Measurements from ENCODE around the gene ZNF219. TPM values are rescaled to one million over a fixed set of nuclear protein-coding genes. Genes with fewer than 3 reads are reported as not detected.

ZNF219 gene
- total and polyA plus RNA-seq, 2 of the 13 experiments (the other 11 are each of a cell fraction or from before 2014, with no cell fraction given): 34.5 to 36.6 TPM

GRCh38 chr14:21091821-21092272 lies 6.6 kb downstream of the ZNF219 start (continued):
- no peak for TF ChIP-seq TRIM24 (CRISPR knock-in tag; IDR thresholded peaks at IDR 0.05)
- TF ChIP-seq MAF1 (CRISPR knock-in tag; IDR thresholded peaks at IDR 0.05; ENCODE audit: borderline replicate concordance): no peak
- peak; percentile 66; the same call in 1 of the 2 replicates for TF ChIP-seq HOXA9 (CRISPR knock-in tag; IDR thresholded peaks at IDR 0.05; ENCODE audit: borderline replicate concordance)
- 0 out of 2 replicates have a peak, but pooled peaks have one; percentile 6 for TF ChIP-seq ZNF605 (CRISPR knock-in tag; IDR thresholded peaks at IDR 0.05)
- TF ChIP-seq AGO2 (optimal IDR thresholded peaks at IDR 0.05; ENCODE audit: low read depth, low read length): peak; percentile 67
- TF ChIP-seq ZNF224 (CRISPR knock-in tag; IDR thresholded peaks at IDR 0.05): no peak
- TF ChIP-seq ZNF431 (CRISPR knock-in tag; IDR thresholded peaks at IDR 0.05; ENCODE audit: borderline replicate concordance, low read depth): 0 out of 2 replicates have a peak, but pooled peaks have one; percentile 16
- TF ChIP-seq HNRNPLL (IDR thresholded peaks at IDR 0.05; ENCODE audit: low read depth, low read length, poor library complexity, severe bottlenecking): peak; percentile 30
- no peak; the same call in 1 of the 2 replicates for TF ChIP-seq ZNF367 (CRISPR knock-in tag; IDR thresholded peaks at IDR 0.05; ENCODE audit: borderline replicate concordance)
- TF ChIP-seq MED8 (CRISPR knock-in tag; IDR thresholded peaks at IDR 0.05; ENCODE audit: insufficient replicate concordance): no peak
- TF ChIP-seq NPAS2 (CRISPR knock-in tag; IDR thresholded peaks at IDR 0.05; ENCODE audit: borderline replicate concordance): no peak
- no peak for TF ChIP-seq ZNF513 (CRISPR knock-in tag; conservative IDR thresholded peaks at IDR 0.05)
- TF ChIP-seq SOX13 (IDR thresholded peaks at IDR 0.05): no peak
- TF ChIP-seq SOX13 (CRISPR knock-in tag; conservative IDR thresholded peaks at IDR 0.05 in 1 of 2, IDR thresholded peaks at IDR 0.05 in 1 of 2): no peak
- no peak for TF ChIP-seq NFE2L2 (IDR thresholded peaks at IDR 0.05; ENCODE audit: low read length)
- TF ChIP-seq ZNF562 (CRISPR knock-in tag; IDR thresholded peaks at IDR 0.05; ENCODE audit: borderline replicate concordance): 0 out of 2 replicates have a peak, but pooled peaks have one; percentile 31
- TF ChIP-seq, protein P1, sequence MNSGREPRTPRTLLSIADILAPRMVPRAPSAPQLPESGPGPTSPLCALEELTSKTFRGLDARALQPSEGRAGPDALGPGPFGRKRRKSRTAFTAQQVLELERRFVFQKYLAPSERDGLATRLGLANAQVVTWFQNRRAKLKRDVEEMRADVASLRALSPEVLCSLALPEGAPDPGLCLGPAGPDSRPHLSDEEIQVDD (CRISPR knock-in tag; IDR thresholded peaks at IDR 0.05; ENCODE audit: borderline replicate concordance): peak; percentile 52; the same call in 1 of the 2 replicates
- TF ChIP-seq, protein P2, sequence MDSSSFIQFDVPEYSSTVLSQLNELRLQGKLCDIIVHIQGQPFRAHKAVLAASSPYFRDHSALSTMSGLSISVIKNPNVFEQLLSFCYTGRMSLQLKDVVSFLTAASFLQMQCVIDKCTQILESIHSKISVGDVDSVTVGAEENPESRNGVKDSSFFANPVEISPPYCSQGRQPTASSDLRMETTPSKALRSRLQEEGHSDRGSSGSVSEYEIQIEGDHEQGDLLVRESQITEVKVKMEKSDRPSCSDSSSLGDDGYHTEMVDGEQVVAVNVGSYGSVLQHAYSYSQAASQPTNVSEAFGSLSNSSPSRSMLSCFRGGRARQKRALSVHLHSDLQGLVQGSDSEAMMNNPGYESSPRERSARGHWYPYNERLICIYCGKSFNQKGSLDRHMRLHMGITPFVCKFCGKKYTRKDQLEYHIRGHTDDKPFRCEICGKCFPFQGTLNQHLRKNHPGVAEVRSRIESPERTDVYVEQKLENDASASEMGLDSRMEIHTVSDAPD (CRISPR knock-in tag; IDR thresholded peaks at IDR 0.05): no peak
- TF ChIP-seq MAZ (IDR thresholded peaks at IDR 0.05; ENCODE audit: borderline replicate concordance, low read depth, low read length): no peak
- TF ChIP-seq MAZ (CRISPR knock-in tag; IDR thresholded peaks at IDR 0.05; ENCODE audit: low read depth): no peak
- 0 out of 2 replicates have a peak, but pooled peaks have one; percentile 3 for TF ChIP-seq ZSCAN5A (CRISPR knock-in tag; IDR thresholded peaks at IDR 0.05; ENCODE audit: borderline replicate concordance)
- TF ChIP-seq SIX4 (CRISPR knock-in tag; IDR thresholded peaks at IDR 0.05): no peak
- no peak for TF ChIP-seq ZNF629 (CRISPR knock-in tag; conservative IDR thresholded peaks at IDR 0.05)
- TF ChIP-seq ZNF430 (CRISPR knock-in tag; IDR thresholded peaks at IDR 0.05): no peak

All from HepG2 (cell line).